ENCODE measurements around the gene THOC6. TPM values are rescaled to one million over a fixed set of nuclear protein-coding genes. Genes with fewer than 3 reads are reported as not detected.

Gene THOC6
- total and polyA plus RNA-seq, 12 donors: 7.0 to 40.3 (median 10.6) TPM

- H3K4me3 ChIP-seq: peak overlapping the region; percentile 47 to 87 (median 74)
- TF ChIP-seq CTCF (IDR thresholded peaks at IDR 0.05): no peak
- peak overlapping the region; percentile 82 to 100 (median 97) for H3K27ac ChIP-seq
- intact Hi-C loops (cut with DNase I): no loop called here
- WGBS, 2 donors: 1% methylated on average over 53 to 57 of the region's 57 CpGs
- H3K27me3 ChIP-seq: peaks cover 11 to 31% (median 20%) of the 10 kb centered on the region in 7 donors
- H3K9me3 ChIP-seq: no peaks in the 10 kb centered on the region
- ATAC-seq (peak; percentile 31 to 56 (median 41)), DNase-seq (peak; percentile 77 to 85)
- H3K4me1 ChIP-seq: peaks cover 23 to 69% (median 55%) of the 10 kb centered on the region in 9 donors
- H3K36me3 ChIP-seq: peaks cover 0 to 5% (median 3%) of the 10 kb centered on the region in 9 donors
Observed at GRCh38 chr16:3020604-3021448, 3.0 kb upstream of the THOC6 start.

GRCh38 chr16:3021449-3022207, 2.2 kb upstream of the THOC6 start:
- peak overlapping the region; percentile 47 to 87 (median 74) for H3K4me3 ChIP-seq
- H3K36me3 ChIP-seq: peaks cover 0 to 13% (median 10%) of the 10 kb centered on the region in 9 donors
- no peaks in the 10 kb centered on the region for H3K9me3 ChIP-seq
- peak in 7 of 9 donors; percentile 28 to 64 (median 46) for TF ChIP-seq CTCF (IDR thresholded peaks at IDR 0.05)
- H3K4me1 ChIP-seq: peaks cover 23 to 69% (median 55%) of the 10 kb centered on the region in 9 donors
- H3K27me3 ChIP-seq: peaks cover 11 to 24% (median 20%) of the 10 kb centered on the region in 7 donors
- WGBS, 2 donors: 20% methylated on average over 25 of the region's 25 CpGs
- DNase-seq (peak; percentile 80 to 87), ATAC-seq (peak; percentile 35 to 65 (median 54))
- peak overlapping the region; percentile 82 to 100 (median 97) for H3K27ac ChIP-seq
- intact Hi-C loops (cut with DNase I): no loop called here

GRCh38 chr16:3022208-3022683, 1.6 kb upstream of the THOC6 start:
- no peaks in the 10 kb centered on the region for H3K9me3 ChIP-seq
- H3K4me3 ChIP-seq: peak overlapping the region; percentile 47 to 87 (median 74)
- peaks cover 8 to 20% (median 15%) of the 10 kb centered on the region in 7 donors for H3K27me3 ChIP-seq
- ATAC-seq (peak; percentile 11 to 70 (median 48)), DNase-seq (peak; percentile 84 to 89)
- intact Hi-C loops (cut with DNase I): no loop called here
- peaks cover 0 to 20% (median 15%) of the 10 kb centered on the region in 9 donors for H3K36me3 ChIP-seq
- TF ChIP-seq CTCF (IDR thresholded peaks at IDR 0.05): no peak
- peaks cover 23 to 69% (median 55%) of the 10 kb centered on the region in 9 donors for H3K4me1 ChIP-seq
- 13 to 18% methylated on average over 8 of the region's 8 CpGs for WGBS, 2 donors
- peak overlapping the region; percentile 37 to 100 (median 97) for H3K27ac ChIP-seq

Data from heart right ventricle (tissue), 16 donors.